ENCODE results near the gene ATP8A1.

DNA sequence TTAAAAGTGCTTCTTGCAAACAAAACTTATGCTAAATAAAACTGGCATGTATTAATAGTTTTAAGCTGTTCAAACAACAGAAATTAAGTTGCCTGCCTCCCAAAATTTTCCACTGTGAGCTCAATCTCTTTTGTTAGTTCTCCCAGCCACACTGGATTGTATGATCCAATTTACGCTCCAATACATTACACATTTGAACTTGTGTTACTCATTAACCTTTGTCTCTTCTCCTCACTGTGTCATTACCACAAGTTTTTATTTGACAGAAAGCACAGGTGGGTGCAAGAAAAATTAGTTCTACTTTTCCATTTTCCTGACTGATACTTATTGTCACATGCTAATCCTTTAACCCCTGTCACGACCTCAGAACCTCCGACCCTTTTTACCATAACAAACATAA lies 204.1 kb downstream of the ATP8A1 start:
- TF ChIP-seq, protein P1, sequence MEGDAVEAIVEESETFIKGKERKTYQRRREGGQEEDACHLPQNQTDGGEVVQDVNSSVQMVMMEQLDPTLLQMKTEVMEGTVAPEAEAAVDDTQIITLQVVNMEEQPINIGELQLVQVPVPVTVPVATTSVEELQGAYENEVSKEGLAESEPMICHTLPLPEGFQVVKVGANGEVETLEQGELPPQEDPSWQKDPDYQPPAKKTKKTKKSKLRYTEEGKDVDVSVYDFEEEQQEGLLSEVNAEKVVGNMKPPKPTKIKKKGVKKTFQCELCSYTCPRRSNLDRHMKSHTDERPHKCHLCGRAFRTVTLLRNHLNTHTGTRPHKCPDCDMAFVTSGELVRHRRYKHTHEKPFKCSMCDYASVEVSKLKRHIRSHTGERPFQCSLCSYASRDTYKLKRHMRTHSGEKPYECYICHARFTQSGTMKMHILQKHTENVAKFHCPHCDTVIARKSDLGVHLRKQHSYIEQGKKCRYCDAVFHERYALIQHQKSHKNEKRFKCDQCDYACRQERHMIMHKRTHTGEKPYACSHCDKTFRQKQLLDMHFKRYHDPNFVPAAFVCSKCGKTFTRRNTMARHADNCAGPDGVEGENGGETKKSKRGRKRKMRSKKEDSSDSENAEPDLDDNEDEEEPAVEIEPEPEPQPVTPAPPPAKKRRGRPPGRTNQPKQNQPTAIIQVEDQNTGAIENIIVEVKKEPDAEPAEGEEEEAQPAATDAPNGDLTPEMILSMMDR (IDR thresholded peaks at IDR 0.05 in 8 of 11, conservative IDR thresholded peaks at IDR 0.05 in 3 of 11) = no peak
- TF ChIP-seq POLR2AphosphoS5 (IDR thresholded peaks at IDR 0.05) = no peak
